ENCODE results near the gene DIAPH1. TPM values are rescaled to one million over a fixed set of nuclear protein-coding genes. Genes with fewer than 3 reads are reported as not detected.
A peak's percentile ranks its signal among the peaks of the same experiment; 100 is the strongest.

The DIAPH1 gene
- total RNA-seq, 3 donors from 2014 or later: 53.3 to 87.7 (median 82.7) TPM

- no peaks in the 10 kb centered on the region for H3K36me3 ChIP-seq (ENCODE audit: low read depth)
- intact Hi-C loops (cut with DNase I, micrococcal nuclease): no loop called here
- ATAC-seq (peak; percentile 62), DNase-seq (peak in 2 of 3 donors; percentile 11 to 36)
- peaks cover 8% of the 10 kb centered on the region for H3K4me1 ChIP-seq (ENCODE audit: low read depth)
- TF ChIP-seq CTCF (IDR thresholded peaks at IDR 0.05): no peak
- H3K9me3 ChIP-seq: no peaks in the 10 kb centered on the region
- no peak within 1 kb of the TSS for H3K4me3 ChIP-seq
These were observed 134.0 kb downstream of the DIAPH1 start, which contains the start of gene PCDHGC4 for GRCh38 chr5:141484641-141485311. Gene PCDHGC4, plus strand, starts transcription at chr5:141485030. Its CDS starts 144 bp downstream, at chr5:141485174.

GRCh38 chr5:141484310-141484640 lies 134.5 kb downstream of the DIAPH1 start:
- intact Hi-C loops (cut with DNase I, micrococcal nuclease): no loop called here
- DNase-seq (no peak), ATAC-seq (no peak)
- TF ChIP-seq CTCF (IDR thresholded peaks at IDR 0.05): no peak
- Histone ChIP-seq H3K4me3 (no peak overlapping the region), H3K4me1 (ENCODE audit: low read depth) (peaks cover 10% of the 10 kb centered on the region), H3K9me3 (no peaks in the 10 kb centered on the region), H3K36me3 (ENCODE audit: low read depth) (no peaks in the 10 kb centered on the region)

- Histone ChIP-seq H3K9me3 (no peaks in the 10 kb centered on the region), H3K36me3 (ENCODE audit: low read depth) (no peaks in the 10 kb centered on the region), H3K4me3 (no peak overlapping the region), H3K4me1 (ENCODE audit: low read depth) (peaks cover 10% of the 10 kb centered on the region)
- intact Hi-C loops (cut with DNase I, micrococcal nuclease): no loop called here
- DNase-seq: no peak
- no peak for ATAC-seq
- no peak for TF ChIP-seq CTCF (IDR thresholded peaks at IDR 0.05)
These were observed 134.9 kb downstream of the DIAPH1 start for GRCh38 chr5:141483902-141484301.

GRCh38 chr5:141479776-141480175 lies 139.0 kb downstream of the DIAPH1 start:
- peaks cover 12% of the 10 kb centered on the region for H3K4me1 ChIP-seq (ENCODE audit: low read depth)
- intact Hi-C loops (cut with DNase I, micrococcal nuclease): no loop called here
- DNase-seq (no peak), ATAC-seq (no peak)
- no peaks in the 10 kb centered on the region for H3K9me3 ChIP-seq
- no peak overlapping the region for H3K4me3 ChIP-seq
- H3K36me3 ChIP-seq (ENCODE audit: low read depth): no peaks in the 10 kb centered on the region
- no peak for TF ChIP-seq CTCF (IDR thresholded peaks at IDR 0.05)

GRCh38 chr5:141478321-141478945 lies 140.4 kb downstream of the DIAPH1 start:
- H3K9me3 ChIP-seq: no peaks in the 10 kb centered on the region
- peak; percentile 42 for TF ChIP-seq CTCF (IDR thresholded peaks at IDR 0.05)
- H3K4me1 ChIP-seq (ENCODE audit: low read depth): peaks cover 10% of the 10 kb centered on the region
- peak; percentile 75 for ATAC-seq
- intact Hi-C loops (cut with DNase I, micrococcal nuclease): no loop called here
- DNase-seq: peak; percentile 88 to 92 (median 90)
- H3K4me3 ChIP-seq: no peak overlapping the region
- H3K36me3 ChIP-seq (ENCODE audit: low read depth): no peaks in the 10 kb centered on the region
